EL (cell line): Measurements from ENCODE around the gene KRTAP20-4.

Experiments
- DNase-seq: peaks from one replicate; pipeline ENCODE4 v3.0.0-alpha.2; 2016

KRTAP20-4 gene

DNA sequence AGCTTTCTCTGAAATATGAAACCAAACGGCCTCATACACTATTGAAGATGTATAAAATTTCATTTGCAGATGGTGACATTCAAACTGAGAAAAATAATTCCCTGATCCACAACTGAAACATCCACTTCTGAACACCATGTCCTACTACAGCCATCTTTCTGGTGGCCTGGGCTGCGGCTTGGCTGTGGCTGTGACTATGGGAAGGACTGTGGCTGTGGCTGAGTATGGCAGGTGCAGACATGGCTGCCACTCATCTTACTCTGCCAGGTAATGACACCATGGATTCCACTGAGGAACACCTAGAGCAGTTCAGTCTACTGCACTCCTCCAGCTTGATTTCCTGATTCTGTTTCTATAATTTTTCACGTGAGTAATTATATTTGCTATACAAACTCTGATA is at the start of gene KRTAP20-4:
TSS of gene KRTAP20-4 (plus strand) at position 106 of the 400 bp plus-strand sequence.
- no peak for DNase-seq

DNA sequence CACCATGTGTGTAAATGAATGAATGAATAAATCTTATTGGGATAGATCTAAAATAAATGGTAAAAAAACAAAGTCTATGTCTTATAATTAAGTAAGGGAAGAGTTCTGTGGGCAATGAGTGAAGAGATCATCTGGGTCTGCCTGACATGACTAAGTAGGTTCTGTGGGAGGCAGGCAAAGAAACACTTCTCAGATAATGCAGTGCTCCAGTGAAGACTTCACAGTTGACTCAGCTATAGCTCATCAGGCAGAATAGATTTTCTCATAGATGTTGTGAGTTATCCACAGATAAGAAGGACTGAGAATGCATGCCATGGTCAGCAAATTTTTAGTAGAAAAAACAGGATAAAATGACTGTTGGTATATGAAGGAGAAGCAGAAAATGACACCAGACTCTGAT is 42.7 kb upstream of the KRTAP20-4 start:
- no peak for DNase-seq

GRCh38 chr21:30579346-30579745 is 41.1 kb upstream of the KRTAP20-4 start:
- no peak for DNase-seq

- DNase-seq: no peak
Measured at GRCh38 chr21:30580132-30580531, 40.3 kb upstream of the KRTAP20-4 start.

DNA sequence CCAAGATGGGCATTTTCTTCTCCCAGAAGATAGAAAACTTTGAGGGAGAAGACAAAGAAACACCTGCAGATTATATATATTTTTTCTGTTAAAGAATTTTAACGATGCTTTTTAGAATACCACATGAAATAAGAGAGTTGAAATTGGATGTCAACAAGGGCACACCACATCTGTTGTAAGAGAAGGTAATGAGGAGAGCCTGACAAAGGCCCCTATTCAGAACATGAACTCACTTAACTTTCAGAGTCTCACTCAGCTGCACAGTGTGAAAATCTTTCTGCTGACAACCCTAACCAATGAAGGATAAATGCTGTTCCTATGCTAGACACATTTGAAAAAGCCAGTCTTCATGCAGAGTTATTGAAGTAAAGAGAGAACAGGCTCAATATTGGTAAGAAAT is 37.6 kb upstream of the KRTAP20-4 start:
- DNase-seq: no peak

- DNase-seq: no peak
Measured at GRCh38 chr21:30590297-30590696, 30.1 kb upstream of the KRTAP20-4 start, which contains the start of gene KRTAP22-2. KRTAP22-2 (minus strand) TSS chr21:30590397.

GRCh38 chr21:30592140-30592539 is 28.3 kb upstream of the KRTAP20-4 start, which contains the start of gene KRTAP6-3:
KRTAP6-3 (plus strand) TSS chr21:30592440; CDS start chr21:30592446, 6 bp downstream.
- no peak for DNase-seq

DNA sequence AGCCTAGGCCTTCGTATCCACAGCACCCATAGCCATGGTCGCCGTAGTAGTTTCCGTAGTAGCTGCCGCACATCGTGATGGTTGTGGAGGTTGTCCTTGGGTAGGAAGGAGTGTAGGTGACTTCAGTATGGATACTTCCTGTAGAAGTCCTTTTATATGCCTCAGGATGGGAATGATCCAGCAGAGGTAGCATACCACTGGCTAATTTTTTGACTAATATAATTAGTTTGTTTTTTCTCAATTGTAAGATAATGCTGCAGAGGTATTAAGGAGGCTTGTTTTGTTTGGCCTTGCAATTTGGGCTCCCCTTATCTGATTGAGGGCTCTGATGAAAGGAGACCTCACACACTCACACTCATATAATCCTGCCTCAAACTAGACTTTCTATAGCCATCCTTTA is 21.6 kb upstream of the KRTAP20-4 start, which contains the start of gene KRTAP6-2:
TSS of gene KRTAP6-2 (minus strand) at position 101 of the 400 bp plus-strand sequence. CDS start at position 73, 28 bp downstream.
- DNase-seq: no peak

DNA sequence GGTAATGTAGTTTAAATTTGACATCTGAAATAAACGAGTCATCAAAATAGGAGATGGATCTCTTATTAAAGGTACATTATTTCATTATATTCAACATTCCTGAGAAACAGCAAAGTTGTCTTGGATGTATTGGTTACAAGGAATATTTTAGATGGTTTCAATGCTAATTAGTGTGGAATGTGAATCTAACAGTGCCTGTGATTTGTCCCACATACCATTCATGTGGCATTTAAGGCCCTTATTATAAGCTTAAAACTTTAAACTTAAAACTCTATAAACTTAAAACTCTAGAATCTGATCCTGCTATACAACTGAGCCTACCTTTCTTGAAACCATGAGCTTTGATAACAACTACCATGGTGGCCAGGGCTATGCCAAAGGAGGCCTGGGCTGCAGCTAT is 19.6 kb upstream of the KRTAP20-4 start, which contains the start of gene KRTAP22-1:
TSS of gene KRTAP22-1 (plus strand) at position 301 of the 400 bp plus-strand sequence.
- DNase-seq: no peak

DNA sequence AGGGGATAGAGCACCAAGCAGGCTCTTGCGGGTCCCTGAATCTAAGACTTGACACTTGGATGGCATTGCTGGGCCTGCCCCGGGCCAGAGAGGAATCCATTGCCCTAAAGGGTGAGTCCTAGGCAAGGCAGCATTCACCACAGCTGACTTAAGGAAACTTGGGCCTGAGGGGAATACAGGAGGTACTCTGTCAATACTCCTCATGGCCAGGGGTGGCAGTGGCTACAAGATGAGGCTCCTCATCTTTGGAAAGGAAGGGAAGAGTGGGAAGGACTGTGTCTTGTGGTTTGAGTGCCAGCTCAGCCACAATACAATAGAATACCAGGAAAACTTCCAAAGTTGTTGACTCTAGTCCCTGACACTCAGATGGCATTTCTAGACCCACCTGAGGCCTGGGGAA is 14.5 kb upstream of the KRTAP20-4 start:
- no peak for DNase-seq

GRCh38 chr21:30612132-30612531 is 8.3 kb upstream of the KRTAP20-4 start:
- DNase-seq: no peak

GRCh38 chr21:30613836-30614235 is 6.6 kb upstream of the KRTAP20-4 start, which contains the start of gene KRTAP6-1:
KRTAP6-1 (minus strand) TSS chr21:30613930; CDS start chr21:30613904, 26 bp downstream.
- DNase-seq: no peak

GRCh38 chr21:30615199-30615598 is 5.2 kb upstream of the KRTAP20-4 start:
- DNase-seq: no peak

DNA sequence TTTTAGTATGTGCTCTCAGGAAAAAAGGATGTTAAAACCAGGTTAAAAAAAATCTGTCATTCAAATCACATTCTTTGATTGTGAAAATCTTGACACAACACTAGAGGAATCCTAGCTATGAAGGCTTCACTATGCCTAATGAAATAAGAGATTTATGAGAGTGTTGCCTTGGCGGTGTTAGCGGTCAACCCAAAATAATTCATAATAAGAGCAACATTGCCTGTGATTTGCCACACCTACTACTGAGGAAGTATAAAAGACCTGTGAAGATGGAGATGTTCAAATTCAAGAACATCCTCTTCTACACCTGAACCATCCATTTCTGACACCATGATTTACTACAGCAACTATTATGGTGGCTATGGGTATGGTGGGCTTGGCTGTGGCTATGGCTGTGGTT is 4.3 kb upstream of the KRTAP20-4 start, which contains the start of gene KRTAP20-1:
TSS of gene KRTAP20-1 (plus strand) at position 301 of the 400 bp plus-strand sequence. CDS start at position 331, 30 bp downstream.
- DNase-seq: no peak

- DNase-seq: no peak
Measured at GRCh38 chr21:30620080-30620479, 347 bp upstream of the KRTAP20-4 start.

DNA sequence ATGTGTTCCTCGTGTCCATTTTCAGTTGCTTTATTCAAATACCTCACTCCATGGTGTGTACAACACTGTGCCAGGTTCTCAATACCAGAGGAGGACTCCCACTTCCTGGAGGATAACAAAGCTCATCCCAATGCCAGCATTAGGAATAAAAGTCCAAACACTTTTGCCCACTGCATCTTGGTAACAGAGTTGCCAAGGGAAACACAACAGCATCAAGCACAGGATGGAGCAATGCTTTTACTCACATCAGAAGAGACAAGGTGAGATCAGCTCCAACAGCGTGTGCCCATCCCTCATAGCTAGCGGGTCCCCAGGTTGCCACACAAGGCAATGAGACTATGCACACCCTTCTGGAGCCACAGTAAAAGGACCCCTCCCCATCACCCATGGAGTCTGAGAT is 2.9 kb downstream of the KRTAP20-4 start:
- no peak for DNase-seq

DNA sequence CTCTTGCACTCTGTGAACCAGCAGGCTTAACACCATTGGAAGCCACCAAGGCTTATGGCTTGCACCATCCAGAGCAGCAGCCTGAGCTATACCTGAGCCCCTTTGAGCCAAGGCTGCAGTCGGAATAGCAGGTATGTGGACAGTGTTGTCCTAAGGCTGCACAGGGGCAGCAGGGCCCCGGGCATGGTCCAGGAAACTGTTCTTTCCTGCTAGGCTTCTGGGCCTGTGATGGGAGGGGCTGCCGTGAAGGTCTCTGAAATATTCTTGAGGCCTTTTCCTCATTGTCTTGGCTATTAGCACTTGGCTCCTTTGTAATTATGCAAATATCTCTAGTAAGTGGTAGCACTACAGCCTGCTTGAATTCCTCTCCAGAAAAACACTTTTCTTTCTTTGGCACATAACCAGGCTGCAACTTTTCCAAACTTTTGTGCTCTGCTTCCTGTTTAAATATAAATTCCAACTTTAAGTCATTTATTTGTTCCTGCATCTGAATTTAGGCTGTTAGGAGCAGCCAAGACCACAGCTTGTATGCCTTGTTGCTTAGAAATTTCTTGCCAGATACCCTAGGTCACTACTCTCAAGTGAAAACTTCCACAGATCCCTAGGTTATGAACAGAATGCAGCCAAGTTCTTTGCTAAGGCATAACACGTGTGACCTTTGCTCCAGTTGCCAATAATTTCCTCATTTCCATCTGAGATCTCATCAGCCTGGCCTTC is 5.2 kb downstream of the KRTAP20-4 start:
- DNase-seq: no peak

- DNase-seq: no peak
Measured at GRCh38 chr21:30628109-30628508, 7.7 kb downstream of the KRTAP20-4 start.

GRCh38 chr21:30629200-30629599 is 8.8 kb downstream of the KRTAP20-4 start:
- DNase-seq: no peak

DNA sequence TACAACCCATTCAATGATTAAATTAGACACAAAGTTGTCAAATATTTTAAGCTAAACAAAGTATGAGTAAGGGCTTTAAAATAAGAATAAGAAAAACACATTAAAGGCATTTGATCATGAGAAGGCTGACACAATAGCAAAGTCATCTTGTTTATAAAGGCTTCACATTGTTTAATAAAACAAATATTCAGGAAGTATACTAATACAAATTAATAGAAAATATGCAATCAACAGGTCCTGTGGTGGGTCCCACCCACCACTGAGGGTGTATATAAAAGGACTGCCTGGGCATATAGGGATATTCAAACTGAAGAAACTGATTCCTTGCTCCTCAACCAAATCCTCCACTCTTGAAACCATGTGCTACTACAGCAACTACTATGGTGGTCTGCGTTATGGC is 14.5 kb downstream of the KRTAP20-4 start, which contains the start of gene KRTAP20-2:
TSS of gene KRTAP20-2 (plus strand) at position 301 of the 400 bp plus-strand sequence. CDS start at position 359, 58 bp downstream.
- DNase-seq: no peak

DNA sequence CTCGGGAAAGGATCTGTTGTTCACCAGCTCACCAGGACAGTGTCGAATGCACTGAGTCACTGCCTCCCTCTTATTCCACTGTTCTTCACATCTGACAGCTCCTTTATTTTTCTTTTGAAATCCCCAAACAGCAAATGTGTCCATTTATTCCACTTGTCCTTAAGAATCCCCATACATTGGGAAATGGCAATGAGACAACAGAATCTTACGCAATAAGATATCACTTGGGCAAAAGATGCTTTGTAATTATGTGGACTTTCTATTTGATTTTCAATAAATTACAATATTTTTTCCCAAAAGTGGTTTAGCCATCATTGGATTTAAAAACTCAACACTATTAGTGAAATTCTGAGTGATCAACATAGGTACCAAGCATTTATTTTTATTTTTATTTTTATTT is 18.3 kb downstream of the KRTAP20-4 start:
- no peak for DNase-seq

GRCh38 chr21:30642564-30642963 is 22.1 kb downstream of the KRTAP20-4 start, which contains the start of gene KRTAP20-3:
KRTAP20-3 (plus strand) TSS chr21:30642864.
- DNase-seq: no peak

DNA sequence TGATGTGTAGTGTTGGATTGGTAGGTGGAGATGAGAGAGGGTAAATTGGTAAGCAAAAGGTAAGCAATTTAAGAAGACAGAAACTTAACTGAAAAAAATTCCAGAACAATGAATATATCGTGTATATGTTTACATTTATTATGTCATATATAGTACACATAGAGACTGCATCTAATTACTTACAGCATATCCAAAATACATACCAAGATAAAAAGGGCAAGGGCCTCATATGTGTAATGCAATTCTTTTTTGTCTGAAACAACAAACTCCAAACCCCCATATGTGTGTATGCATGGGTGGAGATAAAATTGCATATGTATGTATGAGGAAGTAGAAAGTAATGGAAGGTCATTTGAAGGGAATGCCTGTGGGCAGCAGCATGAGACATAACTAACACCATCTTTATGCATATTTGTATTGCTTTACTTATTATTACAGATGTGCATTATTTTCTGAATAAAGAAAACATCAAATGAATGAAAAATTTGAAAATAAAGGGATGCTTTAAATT is 26.5 kb downstream of the KRTAP20-4 start:
- DNase-seq: no peak

DNA sequence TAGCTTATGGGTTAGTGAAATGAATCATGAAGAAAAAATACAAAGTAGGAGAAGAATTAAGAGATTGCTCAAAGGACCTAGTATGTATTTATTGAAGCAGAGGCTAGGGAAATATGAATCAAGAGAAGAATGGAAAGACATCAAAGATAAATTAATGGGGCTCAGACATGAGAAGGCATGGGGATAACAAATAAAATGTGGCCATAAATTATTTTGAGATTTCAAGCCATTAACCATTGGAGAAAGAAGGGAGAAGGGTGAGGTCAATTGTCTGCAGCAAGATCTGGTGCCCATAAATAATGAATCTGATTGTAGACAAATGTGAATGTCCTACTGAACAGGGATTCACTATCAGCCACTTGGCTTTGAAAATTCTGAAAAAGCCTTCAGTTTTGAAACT is 32.5 kb downstream of the KRTAP20-4 start:
- DNase-seq: no peak
